ENCODE results near the gene PRTFDC1. TPM values are rescaled to one million over a fixed set of nuclear protein-coding genes. Genes with fewer than 3 reads are reported as not detected.

The PRTFDC1 gene
- total and polyA plus RNA-seq, 2 of the 13 experiments (the other 11 are each of a cell fraction or from before 2014, with no cell fraction given): not detected

DNA sequence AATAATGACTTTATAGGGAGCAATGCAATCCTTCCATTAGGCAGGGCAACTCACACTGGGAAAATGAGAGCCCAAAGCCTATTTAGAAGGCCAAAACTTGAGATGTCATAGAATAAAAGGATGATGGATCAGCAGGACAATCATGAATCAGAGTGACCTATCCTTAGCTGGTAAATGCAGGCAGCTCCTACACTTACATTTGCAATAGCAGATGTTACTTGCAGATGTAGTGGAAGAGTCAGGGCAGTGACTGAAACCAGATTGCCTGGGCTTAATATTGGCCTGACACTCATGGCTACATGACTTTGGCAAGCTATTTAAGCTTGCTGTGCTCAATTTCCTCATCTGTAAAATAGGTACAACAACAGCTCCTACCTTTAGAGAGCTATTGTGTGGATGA is 98.7 kb downstream of the PRTFDC1 start (continued):
- TF ChIP-seq, protein P1, sequence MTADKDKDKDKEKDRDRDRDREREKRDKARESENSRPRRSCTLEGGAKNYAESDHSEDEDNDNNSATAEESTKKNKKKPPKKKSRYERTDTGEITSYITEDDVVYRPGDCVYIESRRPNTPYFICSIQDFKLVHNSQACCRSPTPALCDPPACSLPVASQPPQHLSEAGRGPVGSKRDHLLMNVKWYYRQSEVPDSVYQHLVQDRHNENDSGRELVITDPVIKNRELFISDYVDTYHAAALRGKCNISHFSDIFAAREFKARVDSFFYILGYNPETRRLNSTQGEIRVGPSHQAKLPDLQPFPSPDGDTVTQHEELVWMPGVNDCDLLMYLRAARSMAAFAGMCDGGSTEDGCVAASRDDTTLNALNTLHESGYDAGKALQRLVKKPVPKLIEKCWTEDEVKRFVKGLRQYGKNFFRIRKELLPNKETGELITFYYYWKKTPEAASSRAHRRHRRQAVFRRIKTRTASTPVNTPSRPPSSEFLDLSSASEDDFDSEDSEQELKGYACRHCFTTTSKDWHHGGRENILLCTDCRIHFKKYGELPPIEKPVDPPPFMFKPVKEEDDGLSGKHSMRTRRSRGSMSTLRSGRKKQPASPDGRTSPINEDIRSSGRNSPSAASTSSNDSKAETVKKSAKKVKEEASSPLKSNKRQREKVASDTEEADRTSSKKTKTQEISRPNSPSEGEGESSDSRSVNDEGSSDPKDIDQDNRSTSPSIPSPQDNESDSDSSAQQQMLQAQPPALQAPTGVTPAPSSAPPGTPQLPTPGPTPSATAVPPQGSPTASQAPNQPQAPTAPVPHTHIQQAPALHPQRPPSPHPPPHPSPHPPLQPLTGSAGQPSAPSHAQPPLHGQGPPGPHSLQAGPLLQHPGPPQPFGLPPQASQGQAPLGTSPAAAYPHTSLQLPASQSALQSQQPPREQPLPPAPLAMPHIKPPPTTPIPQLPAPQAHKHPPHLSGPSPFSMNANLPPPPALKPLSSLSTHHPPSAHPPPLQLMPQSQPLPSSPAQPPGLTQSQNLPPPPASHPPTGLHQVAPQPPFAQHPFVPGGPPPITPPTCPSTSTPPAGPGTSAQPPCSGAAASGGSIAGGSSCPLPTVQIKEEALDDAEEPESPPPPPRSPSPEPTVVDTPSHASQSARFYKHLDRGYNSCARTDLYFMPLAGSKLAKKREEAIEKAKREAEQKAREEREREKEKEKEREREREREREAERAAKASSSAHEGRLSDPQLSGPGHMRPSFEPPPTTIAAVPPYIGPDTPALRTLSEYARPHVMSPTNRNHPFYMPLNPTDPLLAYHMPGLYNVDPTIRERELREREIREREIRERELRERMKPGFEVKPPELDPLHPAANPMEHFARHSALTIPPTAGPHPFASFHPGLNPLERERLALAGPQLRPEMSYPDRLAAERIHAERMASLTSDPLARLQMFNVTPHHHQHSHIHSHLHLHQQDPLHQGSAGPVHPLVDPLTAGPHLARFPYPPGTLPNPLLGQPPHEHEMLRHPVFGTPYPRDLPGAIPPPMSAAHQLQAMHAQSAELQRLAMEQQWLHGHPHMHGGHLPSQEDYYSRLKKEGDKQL (CRISPR knock-in tag; IDR thresholded peaks at IDR 0.05; ENCODE audit: low read depth): no peak

GRCh38 chr10:24851629-24852028 is 100.8 kb downstream of the PRTFDC1 start:
- no peak overlapping the region for H2AFZ ChIP-seq (ENCODE audit: low read length)
- no peak overlapping the region for H3K9ac ChIP-seq (ENCODE audit: insufficient read depth, low read depth, low read length)
- no peaks in the 10 kb centered on the region for H3K79me2 ChIP-seq (ENCODE audit: insufficient read depth, low read length)
- CTCF ChIA-PET (ENCODE audit: low intra/inter-chr PET ratio, low total read pairs): no interaction called here
- no peak overlapping the region for H3K4me3 ChIP-seq (replicated peaks in 1 of 3; ENCODE audit: insufficient read depth in 1 of 3, low read depth in 2 of 3, low read length in 3 of 3)
- no peak for DNase-seq (ENCODE audit: low spot score)
- POLR2A ChIA-PET: no interaction called here
- no peaks in the 10 kb centered on the region for H3K36me3 ChIP-seq (replicated peaks in 1 of 2; ENCODE audit: control insufficient read depth in 1 of 2, insufficient read depth in 2 of 2, low read length in 2 of 2)
- intact Hi-C loops (cut with micrococcal nuclease; ENCODE audit: unreplicated experiment) (no loop called here), in situ Hi-C loops (cut with HindIII; ENCODE audit: extremely low pct_ligation_motif_present, low pct_unique_long_range_greater_than_20kb) (no loop called here)
- H3K27ac ChIP-seq (ENCODE audit: extremely low read length, insufficient read depth, low read length): no peak overlapping the region
- no TSS peak for BruUV-seq (replicated peaks)
- H3K4me2 ChIP-seq (ENCODE audit: low read depth, low read length): no peak overlapping the region
- no peak for FAIRE-seq
- no peaks in the 10 kb centered on the region for H3K9me3 ChIP-seq (ENCODE audit: low read length)
- no peaks in the 10 kb centered on the region for H3K4me1 ChIP-seq (ENCODE audit: insufficient read depth, low read length)
- no peak for ATAC-seq
- WGBS (ENCODE audit: low lambda C conversion rate): 42% methylated on average over 11 of the region's 11 CpGs
- no peaks in the 10 kb centered on the region for H4K20me1 ChIP-seq (ENCODE audit: insufficient read depth, low read length)
- peaks cover 2 to 6% of the 10 kb centered on the region in 2 experiments; a peak in 3 of 5 replicates for H3K27me3 ChIP-seq (ENCODE audit: control insufficient read depth in 1 of 2, insufficient read depth in 2 of 2, low read length in 2 of 2)
- no peak for TF ChIP-seq ZNF720 (CRISPR knock-in tag; IDR thresholded peaks at IDR 0.05)
- TF ChIP-seq TCF12 (IDR thresholded peaks at IDR 0.05): no peak
- no peak for TF ChIP-seq TCF12 (CRISPR knock-in tag; IDR thresholded peaks at IDR 0.05)
- TF ChIP-seq ATAD3A (CRISPR knock-in tag; IDR thresholded peaks at IDR 0.05): no peak
- no peak for TF ChIP-seq ZNF841 (CRISPR knock-in tag; IDR thresholded peaks at IDR 0.05; ENCODE audit: borderline replicate concordance)
- TF ChIP-seq, protein P2, sequence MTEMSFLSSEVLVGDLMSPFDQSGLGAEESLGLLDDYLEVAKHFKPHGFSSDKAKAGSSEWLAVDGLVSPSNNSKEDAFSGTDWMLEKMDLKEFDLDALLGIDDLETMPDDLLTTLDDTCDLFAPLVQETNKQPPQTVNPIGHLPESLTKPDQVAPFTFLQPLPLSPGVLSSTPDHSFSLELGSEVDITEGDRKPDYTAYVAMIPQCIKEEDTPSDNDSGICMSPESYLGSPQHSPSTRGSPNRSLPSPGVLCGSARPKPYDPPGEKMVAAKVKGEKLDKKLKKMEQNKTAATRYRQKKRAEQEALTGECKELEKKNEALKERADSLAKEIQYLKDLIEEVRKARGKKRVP (CRISPR knock-in tag; IDR thresholded peaks at IDR 0.05): no peak
- TF ChIP-seq, protein P1 (CRISPR knock-in tag; IDR thresholded peaks at IDR 0.05; ENCODE audit: low read depth): no peak
- TF ChIP-seq ZNF724P (CRISPR knock-in tag; IDR thresholded peaks at IDR 0.05; ENCODE audit: borderline replicate concordance): no peak
- no peak for TF ChIP-seq ZNF12 (CRISPR knock-in tag; IDR thresholded peaks at IDR 0.05)
